Karpas-422 (cell line): ENCODE measurements around the gene COG1. TPM values are rescaled to one million over a fixed set of nuclear protein-coding genes. Genes with fewer than 3 reads are reported as not detected.

Experiments
- DNase-seq: peaks from one replicate; pipeline ENCODE4 v3.0.0-alpha.2; 2015
- H2AFZ ChIP-seq: fragments of 200-600 bp; sonication (generic); 2 replicates; pipeline ENCODE4 v1.6.1; 2014; ENCODE audit warnings: antibody characterized with exemption, low read length, mixed read lengths
- H3K27ac ChIP-seq: fragments of 200-600 bp; sonication (generic); 2 replicates; pipeline ENCODE4 v1.5.1; 2014; ENCODE audit warnings: mild to moderate bottlenecking, low read length, moderate library complexity
- H3K27me3 ChIP-seq: fragments of 200-600 bp; sonication (generic); 2 replicates; pipeline ENCODE4 v1.6.1; 2014; ENCODE audit warnings: low read length, mixed read lengths
- H3K36me3 ChIP-seq: fragments of 200-600 bp; sonication (generic); 2 replicates; pipeline ENCODE4 v1.6.1; 2014; ENCODE audit warnings: low read length, mixed read lengths; ENCODE audit not compliant: insufficient read depth
- H3K4me1 ChIP-seq: fragments of 200-600 bp; sonication (generic); 2 replicates; pipeline ENCODE4 v1.6.1; 2014; ENCODE audit warnings: mild to moderate bottlenecking, low read length, mixed read lengths
- H3K4me2 ChIP-seq: fragments of 200-600 bp; sonication (generic); 2 replicates; pipeline ENCODE4 v1.6.1; 2014; ENCODE audit warnings: low read length, low read depth, mild to moderate bottlenecking; ENCODE audit not compliant: poor library complexity, severe bottlenecking
- H3K4me3 ChIP-seq: fragments of 200-600 bp; sonication (generic); 2 replicates; pipeline ENCODE4 v1.5.1; 2014; ENCODE audit warnings: mild to moderate bottlenecking, antibody characterized with exemption, low read length, mixed read lengths
- H3K79me2 ChIP-seq: fragments of 200-600 bp; sonication (generic); 2 replicates; pipeline ENCODE4 v1.6.1; 2014; ENCODE audit warnings: mild to moderate bottlenecking, low read length, mixed read lengths
- H3K9ac ChIP-seq: fragments of 200-600 bp; sonication (generic); 2 replicates; pipeline ENCODE4 v1.6.0; 2014; ENCODE audit warnings: low read length
- H3K9me2 ChIP-seq: fragments of 200-600 bp; sonication (generic), shearing (Covaris generic); replicated peaks from 2 replicates; pipeline ENCODE4 v1.6.0; 2014; ENCODE audit warnings: mild to moderate bottlenecking, low read length, moderate library complexity; ENCODE audit not compliant: insufficient read depth
- H3K9me3 ChIP-seq: fragments of 300-700, 200-600 bp; sonication (generic); 2 replicates; pipeline ENCODE4 v1.6.1; 2014; ENCODE audit warnings: low read length, mixed read lengths
- H4K20me1 ChIP-seq: fragments of 200-600 bp; sonication (generic); 2 replicates; pipeline ENCODE4 v1.6.1; 2014; ENCODE audit warnings: mild to moderate bottlenecking, antibody characterized with exemption, low read length, low read depth; ENCODE audit not compliant: insufficient read depth
- total RNA-seq: library from RNA; depleted of rRNA; stranded (reverse); fragments of >200 nt; shearing (Covaris generic); gene quantifications from 2 replicates; pipeline ENCODE4 v1.2.3, GENCODE V29; 2014; ENCODE audit warnings: low replicate concordance

The COG1 gene
- total RNA-seq, 1 experiment from 2014 or later, result 25.3 TPM

GRCh38 chr17:73231841-73232586 lies 39.2 kb downstream of the COG1 start:
- Histone ChIP-seq H3K9ac (peak overlapping the region; percentile 96), H3K9me2 (no peaks in the 10 kb centered on the region), H3K9me3 (no peaks in the 10 kb centered on the region), H2AFZ (peak overlapping the region; percentile 79), H3K79me2 (peaks cover 76% of the 10 kb centered on the region), H4K20me1 (peaks cover 15% of the 10 kb centered on the region), H3K4me2 (peak overlapping the region; percentile 96), H3K27me3 (no peaks in the 10 kb centered on the region), H3K27ac (peak overlapping the region; percentile 75), H3K36me3 (peaks cover 8% of the 10 kb centered on the region; the same call in 1 of the 2 replicates), H3K4me3 (peak overlapping the region; percentile 98), H3K4me1 (peaks cover 49% of the 10 kb centered on the region)
- DNase-seq, result peak; percentile 98

GRCh38 chr17:73232587-73233373 lies 39.9 kb downstream of the COG1 start:
- no peaks in the 10 kb centered on the region for H3K27me3 ChIP-seq
- peaks cover 69% of the 10 kb centered on the region for H3K79me2 ChIP-seq
- peak overlapping the region; percentile 96 for H3K4me2 ChIP-seq
- H2AFZ ChIP-seq, result peak overlapping the region; percentile 79
- no peaks in the 10 kb centered on the region for H3K9me2 ChIP-seq
- peak overlapping the region; percentile 94 for H3K9ac ChIP-seq
- peak; percentile 76 for DNase-seq
- peaks cover 7% of the 10 kb centered on the region; the same call in 1 of the 2 replicates for H3K36me3 ChIP-seq
- H3K4me3 ChIP-seq, result peak overlapping the region; percentile 98
- H3K4me1 ChIP-seq, result peaks cover 47% of the 10 kb centered on the region
- H3K27ac ChIP-seq, result peak overlapping the region; percentile 66
- H3K9me3 ChIP-seq, result no peaks in the 10 kb centered on the region
- peaks cover 14% of the 10 kb centered on the region for H4K20me1 ChIP-seq

- DNase-seq, result no peak
- no peak overlapping the region for H3K4me2 ChIP-seq
- H3K4me1 ChIP-seq, result peaks cover 39% of the 10 kb centered on the region
- H3K9ac ChIP-seq, result no peak overlapping the region
- H2AFZ ChIP-seq, result no peak overlapping the region
- no peaks in the 10 kb centered on the region for H3K27me3 ChIP-seq
- peaks cover 60% of the 10 kb centered on the region for H3K79me2 ChIP-seq
- H3K9me2 ChIP-seq, result no peaks in the 10 kb centered on the region
- no peak overlapping the region for H3K27ac ChIP-seq
- H3K9me3 ChIP-seq, result no peaks in the 10 kb centered on the region
- peaks cover 7% of the 10 kb centered on the region; the same call in 1 of the 2 replicates for H3K36me3 ChIP-seq
- H3K4me3 ChIP-seq, result no peak overlapping the region
- H4K20me1 ChIP-seq, result peaks cover 9% of the 10 kb centered on the region
Observed at GRCh38 chr17:73234736-73235135, 41.9 kb downstream of the COG1 start.

- Histone ChIP-seq H3K36me3 (peaks cover 19% of the 10 kb centered on the region; the same call in 1 of the 2 replicates), H3K9ac (no peak overlapping the region), H3K4me3 (no peak overlapping the region), H3K4me1 (peaks cover 28% of the 10 kb centered on the region), H2AFZ (no peak overlapping the region), H3K9me2 (no peaks in the 10 kb centered on the region), H3K27me3 (no peaks in the 10 kb centered on the region), H4K20me1 (no peaks in the 10 kb centered on the region), H3K4me2 (no peak overlapping the region), H3K9me3 (no peaks in the 10 kb centered on the region), H3K79me2 (peaks cover 40% of the 10 kb centered on the region), H3K27ac (no peak overlapping the region)
- DNase-seq, result no peak
Observed at GRCh38 chr17:73237714-73238113, 44.9 kb downstream of the COG1 start.

GRCh38 chr17:73240561-73240960 lies 47.7 kb downstream of the COG1 start:
- Histone ChIP-seq H3K9me3 (no peaks in the 10 kb centered on the region), H3K4me1 (peaks cover 20% of the 10 kb centered on the region), H3K79me2 (peaks cover 23% of the 10 kb centered on the region; the same call in 1 of the 2 replicates), H3K4me2 (no peak overlapping the region), H3K27ac (no peak overlapping the region), H4K20me1 (no peaks in the 10 kb centered on the region), H3K9ac (no peak overlapping the region), H3K27me3 (no peaks in the 10 kb centered on the region), H3K36me3 (peaks cover 24% of the 10 kb centered on the region; the same call in 1 of the 2 replicates), H3K4me3 (no peak overlapping the region), H3K9me2 (no peaks in the 10 kb centered on the region), H2AFZ (no peak overlapping the region)
- no peak for DNase-seq

GRCh38 chr17:73247726-73248125 lies 54.9 kb downstream of the COG1 start:
- H3K9ac ChIP-seq, result no peak overlapping the region
- no peaks in the 10 kb centered on the region for H3K9me3 ChIP-seq
- no peaks in the 10 kb centered on the region for H3K27me3 ChIP-seq
- H3K79me2 ChIP-seq, result no peaks in the 10 kb centered on the region
- no peak overlapping the region for H2AFZ ChIP-seq
- no peak overlapping the region for H3K27ac ChIP-seq
- H3K4me2 ChIP-seq, result no peak overlapping the region
- H3K4me3 ChIP-seq, result no peak overlapping the region
- no peaks in the 10 kb centered on the region for H3K9me2 ChIP-seq
- H4K20me1 ChIP-seq, result peaks cover 5% of the 10 kb centered on the region; the same call in 1 of the 2 replicates
- H3K36me3 ChIP-seq, result peaks cover 19% of the 10 kb centered on the region
- DNase-seq, result no peak
- peaks cover 16% of the 10 kb centered on the region for H3K4me1 ChIP-seq

GRCh38 chr17:73248532-73248931 lies 55.7 kb downstream of the COG1 start:
- Histone ChIP-seq H3K9me2 (no peaks in the 10 kb centered on the region), H3K4me3 (no peak overlapping the region), H3K9ac (no peak overlapping the region), H3K79me2 (no peaks in the 10 kb centered on the region), H3K4me1 (peaks cover 14% of the 10 kb centered on the region), H3K36me3 (peaks cover 18% of the 10 kb centered on the region; the same call in 1 of the 2 replicates), H3K9me3 (no peaks in the 10 kb centered on the region), H4K20me1 (peaks cover 5% of the 10 kb centered on the region; the same call in 1 of the 2 replicates), H3K27me3 (no peaks in the 10 kb centered on the region), H2AFZ (no peak overlapping the region), H3K4me2 (no peak overlapping the region), H3K27ac (no peak overlapping the region)
- no peak for DNase-seq

- peaks cover 5% of the 10 kb centered on the region; the same call in 1 of the 2 replicates for H4K20me1 ChIP-seq
- H3K9me3 ChIP-seq, result no peaks in the 10 kb centered on the region
- no peak for DNase-seq
- H3K4me2 ChIP-seq, result no peak overlapping the region
- no peaks in the 10 kb centered on the region for H3K79me2 ChIP-seq
- H3K4me1 ChIP-seq, result peaks cover 14% of the 10 kb centered on the region
- H3K9ac ChIP-seq, result no peak overlapping the region
- peaks cover 13% of the 10 kb centered on the region; the same call in 1 of the 2 replicates for H3K36me3 ChIP-seq
- H3K27ac ChIP-seq, result no peak overlapping the region
- H2AFZ ChIP-seq, result no peak overlapping the region
- H3K27me3 ChIP-seq, result no peaks in the 10 kb centered on the region
- no peaks in the 10 kb centered on the region for H3K9me2 ChIP-seq
- H3K4me3 ChIP-seq, result no peak overlapping the region
Observed at GRCh38 chr17:73249700-73250099, 56.8 kb downstream of the COG1 start.
